HCT116 (cell line): ENCODE results near the gene FRAS1. TPM values are rescaled to one million over a fixed set of nuclear protein-coding genes. Genes with fewer than 3 reads are reported as not detected.

Experiments
- ATAC-seq: fragments of 200-7000 bp; cut with Tn5 transposase; 2 replicates; pipeline ENCODE4 v1.9.1; 2020; ENCODE audit warnings: mild to moderate bottlenecking, moderate library complexity
- BruUV-seq: library from RNA; stranded (reverse); fragments of 400-500 nt; replicated peaks from 2 replicates; lab custom pipeline; 2021; lab: Mats Ljungman, UMichigan
- CTCF ChIA-PET: fragments of 300-600 bp; sonication (Branson Sonifier 250); formaldehyde crosslinking; loops from one replicate; lab custom pipeline; 2021; ENCODE audit warnings: antibody characterized with exemption; lab: Charles Lee
- POLR2A ChIA-PET: fragments of 300-600, 350-600 bp; sonication (Branson Sonifier 250); formaldehyde crosslinking; loops from one replicate; lab custom pipeline; 2021; ENCODE audit warnings: antibody characterized with exemption; lab: Charles Lee
- RAD21 ChIA-PET, 2 experiments: fragments of 300-600 bp; sonication (Branson Sonifier 250); formaldehyde crosslinking; loops; one replicate each; lab custom pipeline; 2023; ENCODE audit warnings: low total read pairs in 2 of 2; ENCODE audit not compliant: uncharacterized antibody in 2 of 2, unreplicated experiment in 2 of 2, low non-redundant PET in 1 of 2; lab: Charles Lee
- DNase-seq: peaks from one replicate; pipeline ENCODE4 v3.0.0-alpha.2; 2010; ENCODE audit warnings: low read depth, low spot score
- H2AFZ ChIP-seq: fragments of 200-600 bp; shearing (Covaris generic), sonication (generic); 2 replicates; pipeline ENCODE4 v1.6.1; 2017; ENCODE audit warnings: low read depth, mixed run types, mixed read lengths, antibody characterized with exemption, low read length; ENCODE audit not compliant: poor library complexity, severe bottlenecking
- H3K27ac ChIP-seq: 2 replicates; pipeline ENCODE4 v1.5.1; 2012; ENCODE audit warnings: low read depth, low read length
- H3K27me3 ChIP-seq: fragments of 200-600 bp; sonication (generic); 2 replicates; pipeline ENCODE4 v1.6.1; 2016; ENCODE audit warnings: mixed run types, low read length, mixed read lengths; ENCODE audit not compliant: insufficient read depth
- H3K36me3 ChIP-seq, 2 experiments: fragments of 200-500 bp in 1 of 2; fragments of 200-600 bp in 1 of 2; sonication (Bioruptor generic) in 1 of 2; sonication (generic) in 1 of 2; 2 replicates each; pipeline versions ENCODE4 v1.5.1 to v1.6.1; 2014 to 2016; ENCODE audit warnings: low read length in 2 of 2, inconsistent platforms in 1 of 2, mixed read lengths in 1 of 2, mixed run types in 1 of 2; ENCODE audit not compliant: insufficient read depth in 2 of 2, control insufficient read depth in 1 of 2
- H3K4me1 ChIP-seq, 2 experiments: fragments of 200-600 bp in 1 of 2; sonication (generic) in 1 of 2; 2 replicates each; pipeline versions ENCODE4 v1.5.1 to v1.6.1; 2012 to 2017; ENCODE audit warnings: low read length in 2 of 2, inconsistent platforms in 1 of 2, mild to moderate bottlenecking in 1 of 2, mixed read lengths in 1 of 2, mixed run types in 1 of 2, moderate library complexity in 1 of 2; ENCODE audit not compliant: insufficient read depth in 2 of 2, control insufficient read depth in 1 of 2
- H3K4me2 ChIP-seq: fragments of 200-600 bp; sonication (generic); 2 replicates; pipeline ENCODE4 v1.6.1; 2017; ENCODE audit warnings: mixed run types, low read length, mixed read lengths
- H3K4me3 ChIP-seq, 2 experiments: fragments of 200-600 bp in 1 of 2; sonication (generic) in 1 of 2; replicated peaks in 1 of 2; 2 replicates each; pipeline ENCODE4 v1.5.1; 2011 to 2016; ENCODE audit warnings: low read length in 2 of 2, control low read depth in 1 of 2, low read depth in 1 of 2, mild to moderate bottlenecking in 1 of 2, mixed read lengths in 1 of 2, mixed run types in 1 of 2
- H3K79me2 ChIP-seq: fragments of 200-600 bp; sonication (generic); 2 replicates; pipeline ENCODE4 v1.6.1; 2017; ENCODE audit warnings: mild to moderate bottlenecking, mixed run types, low read length, moderate library complexity, mixed read lengths; ENCODE audit not compliant: insufficient read depth
- H3K9ac ChIP-seq: fragments of 200-600 bp; sonication (generic); 2 replicates; pipeline ENCODE4 v1.6.1; 2016; ENCODE audit warnings: low read length, mixed read lengths
- H3K9me2 ChIP-seq: fragments of 200-600 bp; sonication (generic), shearing (Covaris generic); 2 replicates; pipeline ENCODE4 v1.6.1; 2017; ENCODE audit warnings: mixed run types, mild to moderate bottlenecking, moderate library complexity; ENCODE audit not compliant: insufficient read depth
- H3K9me3 ChIP-seq, 2 experiments: fragments of 200-500 bp in 1 of 2; fragments of 200-600 bp in 1 of 2; sonication (Bioruptor generic) in 1 of 2; sonication (generic) in 1 of 2; 2 replicates each; pipeline ENCODE4 v1.6.1; 2014 to 2017; ENCODE audit warnings: low read length in 2 of 2, mixed read lengths in 2 of 2, inconsistent platforms in 1 of 2, low read depth in 1 of 2, mild to moderate bottlenecking in 1 of 2, mixed run types in 1 of 2, moderate library complexity in 1 of 2; ENCODE audit not compliant: control insufficient read depth in 1 of 2, insufficient read depth in 1 of 2
- H4K20me1 ChIP-seq: fragments of 200-600 bp; sonication (generic), shearing (Covaris generic); 2 replicates; pipeline ENCODE4 v1.6.1; 2017; ENCODE audit warnings: mixed run types, mild to moderate bottlenecking, moderate library complexity; ENCODE audit not compliant: insufficient read depth
- CTCF ChIP-seq, 3 experiments: fragments of 200-600 bp in 1 of 3; sonication (generic) in 1 of 3; IDR thresholded peaks in 2 of 3; conservative IDR thresholded peaks in 1 of 3; 2 replicates each; pipeline ENCODE4 v1.5.1; 2012 to 2017; ENCODE audit warnings: low read depth in 2 of 3, low read length in 2 of 3, antibody characterized with exemption in 1 of 3, borderline replicate concordance in 1 of 3, control low read depth in 1 of 3, mild to moderate bottlenecking in 1 of 3, mixed read lengths in 1 of 3, mixed run types in 1 of 3, moderate library complexity in 1 of 3; ENCODE audit not compliant: insufficient read depth in 1 of 3
- ELF1 ChIP-seq: IDR thresholded peaks from 2 replicates; pipeline ENCODE4 v1.6.1; 2012; ENCODE audit warnings: low read depth, borderline replicate concordance
- EZH2 ChIP-seq: fragments of 200-600 bp; sonication (generic); IDR thresholded peaks from 2 replicates; pipeline ENCODE4 v1.6.1; 2017; ENCODE audit warnings: antibody characterized with exemption, mixed run types
- EZH2phosphoT487 ChIP-seq: fragments of 200-600 bp; IDR thresholded peaks from 2 replicates; pipeline ENCODE4 v1.6.1; 2018; ENCODE audit warnings: antibody characterized with exemption, borderline replicate concordance
- FOSL1 ChIP-seq: IDR thresholded peaks from 2 replicates; pipeline ENCODE4 v1.6.1; 2012; ENCODE audit warnings: low read depth
- JUND ChIP-seq: IDR thresholded peaks from 2 replicates; pipeline ENCODE4 v1.6.1; 2012
- MAX ChIP-seq: IDR thresholded peaks from 2 replicates; pipeline ENCODE4 v1.6.1; 2012
- POLR2A ChIP-seq: IDR thresholded peaks from 2 replicates; pipeline ENCODE4 v1.7.0; 2011; ENCODE audit warnings: borderline replicate concordance; ENCODE audit not compliant: insufficient read depth, insufficient read length; ENCODE audit errors: extremely low read depth
- POLR2AphosphoS5 ChIP-seq: IDR thresholded peaks from 2 replicates; pipeline ENCODE4 v1.6.1; 2011; ENCODE audit warnings: mild to moderate bottlenecking, low read depth, low read length, moderate library complexity
- RAD21 ChIP-seq: IDR thresholded peaks from 2 replicates; pipeline ENCODE4 v1.6.1; 2012; ENCODE audit warnings: low read depth, mild to moderate bottlenecking
- REST ChIP-seq: IDR thresholded peaks from 2 replicates; pipeline ENCODE4 v1.6.1; 2012; ENCODE audit warnings: low read depth
- SIN3A ChIP-seq: IDR thresholded peaks from 2 replicates; pipeline ENCODE4 v1.6.1; 2012; ENCODE audit warnings: low read depth
- SP1 ChIP-seq: IDR thresholded peaks from 2 replicates; pipeline ENCODE4 v1.6.1; 2012; ENCODE audit warnings: low read depth
- SRF ChIP-seq: IDR thresholded peaks from 2 replicates; pipeline ENCODE4 v1.6.1; 2012; ENCODE audit warnings: low read depth
- TCF7L2 ChIP-seq: IDR thresholded peaks from 2 replicates; pipeline ENCODE4 v1.7.0; 2011; ENCODE audit warnings: borderline replicate concordance, inconsistent platforms; ENCODE audit not compliant: insufficient read depth, insufficient read length; ENCODE audit errors: extremely low read depth
- ZFX ChIP-seq: fragments of 450-650 bp; IDR thresholded peaks from 2 replicates; pipeline ENCODE4 v1.6.1; 2017
- ZNF274 ChIP-seq: fragments of 200-500 bp; sonication (Bioruptor generic); IDR thresholded peaks from 2 replicates; pipeline ENCODE4 v1.6.1; 2014; ENCODE audit warnings: mild to moderate bottlenecking, low read depth, low read length, inconsistent platforms
- intact Hi-C: fragments of 100-400 bp; cut with micrococcal nuclease; formaldehyde crosslinking; loops from 2 replicates; pipeline ENCODE4 v1.10.0; 2022
- total RNA-seq: library from RNA; stranded (reverse); gene quantifications from one replicate; pipeline ENCODE4 v1.2.1, GENCODE V29; 2021; ENCODE audit not compliant: unreplicated experiment
- TF ChIP-seq, protein P1 (sequence below): IDR thresholded peaks from 2 replicates; pipeline ENCODE4 v1.6.1; 2011; ENCODE audit warnings: mild to moderate bottlenecking, low read length, moderate library complexity; ENCODE audit not compliant: insufficient replicate concordance; ENCODE audit errors: extremely low read depth
- TF ChIP-seq, protein P2 (sequence below): IDR thresholded peaks from 2 replicates; pipeline ENCODE4 v1.6.1; 2012

Gene FRAS1
- total RNA-seq, 1 experiment from 2014 or later, result 33.5 TPM

DNA sequence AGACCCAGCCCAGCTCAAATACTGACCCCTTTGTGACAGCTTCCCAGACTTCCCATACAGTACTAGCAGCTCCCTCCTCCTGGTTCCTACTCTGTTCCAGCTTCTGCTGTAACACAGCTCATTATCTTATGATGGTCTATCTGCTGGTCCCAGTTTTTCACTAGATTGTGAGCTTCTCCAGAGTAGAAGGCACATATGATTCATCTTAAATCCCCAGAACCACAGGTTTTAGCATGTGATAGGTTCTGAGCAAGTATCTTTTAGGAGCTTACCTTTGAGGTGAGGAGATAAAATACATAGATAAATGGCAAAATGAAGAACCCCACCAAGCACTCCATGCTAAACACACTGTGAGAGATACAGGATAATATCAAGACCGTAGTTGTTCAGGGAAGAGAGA is 466.9 kb downstream of the FRAS1 start:
- Histone ChIP-seq H3K9me3 (no peaks in the 10 kb centered on the region), H3K27me3 (no peaks in the 10 kb centered on the region), H3K4me1 (peaks cover 0 to 9% of the 10 kb centered on the region in 2 experiments; a peak in 1 of 4 replicates), H3K4me2 (no peak overlapping the region), H2AFZ (no peak overlapping the region)
- ChIA-PET POLR2A (no interaction called here), RAD21 (no interaction called here)
- no peak for DNase-seq
- TF ChIP-seq RAD21, result no peak
- no peak for TF ChIP-seq EZH2
- TF ChIP-seq FOSL1, result no peak
- no peak for TF ChIP-seq POLR2AphosphoS5
- no peak for TF ChIP-seq ZFX
- no peak for TF ChIP-seq SRF
- TF ChIP-seq REST, result no peak
- TF ChIP-seq, protein P1, sequence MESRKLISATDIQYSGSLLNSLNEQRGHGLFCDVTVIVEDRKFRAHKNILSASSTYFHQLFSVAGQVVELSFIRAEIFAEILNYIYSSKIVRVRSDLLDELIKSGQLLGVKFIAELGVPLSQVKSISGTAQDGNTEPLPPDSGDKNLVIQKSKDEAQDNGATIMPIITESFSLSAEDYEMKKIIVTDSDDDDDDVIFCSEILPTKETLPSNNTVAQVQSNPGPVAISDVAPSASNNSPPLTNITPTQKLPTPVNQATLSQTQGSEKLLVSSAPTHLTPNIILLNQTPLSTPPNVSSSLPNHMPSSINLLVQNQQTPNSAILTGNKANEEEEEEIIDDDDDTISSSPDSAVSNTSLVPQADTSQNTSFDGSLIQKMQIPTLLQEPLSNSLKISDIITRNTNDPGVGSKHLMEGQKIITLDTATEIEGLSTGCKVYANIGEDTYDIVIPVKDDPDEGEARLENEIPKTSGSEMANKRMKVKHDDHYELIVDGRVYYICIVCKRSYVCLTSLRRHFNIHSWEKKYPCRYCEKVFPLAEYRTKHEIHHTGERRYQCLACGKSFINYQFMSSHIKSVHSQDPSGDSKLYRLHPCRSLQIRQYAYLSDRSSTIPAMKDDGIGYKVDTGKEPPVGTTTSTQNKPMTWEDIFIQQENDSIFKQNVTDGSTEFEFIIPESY, result no peak
- TF ChIP-seq CTCF (IDR thresholded peaks at IDR 0.05 in 2 of 3, conservative IDR thresholded peaks at IDR 0.05 in 1 of 3; ENCODE audit: borderline replicate concordance in 1 of 3, insufficient read depth in 1 of 3, low read depth in 2 of 3, low read length in 2 of 3), result no peak
- no peak for TF ChIP-seq SP1
- no peak for TF ChIP-seq ELF1
- no peak for TF ChIP-seq SIN3A
- TF ChIP-seq MAX, result no peak
- TF ChIP-seq EZH2phosphoT487, result no peak
- TF ChIP-seq, protein P2, sequence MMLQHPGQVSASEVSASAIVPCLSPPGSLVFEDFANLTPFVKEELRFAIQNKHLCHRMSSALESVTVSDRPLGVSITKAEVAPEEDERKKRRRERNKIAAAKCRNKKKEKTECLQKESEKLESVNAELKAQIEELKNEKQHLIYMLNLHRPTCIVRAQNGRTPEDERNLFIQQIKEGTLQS, result no peak
- TF ChIP-seq TCF7L2, result no peak
- TF ChIP-seq POLR2A, result no peak
- TF ChIP-seq ZNF274, result no peak
- no peak for TF ChIP-seq JUND
- TF ChIP-seq, all 23 proteins: peak for 0
- no peak overlapping the region for H3K9ac ChIP-seq
- no peak for ATAC-seq
- H4K20me1 ChIP-seq, result no peaks in the 10 kb centered on the region
- intact Hi-C loops, result no loop called here
- H3K27ac ChIP-seq, result no peak overlapping the region
- CTCF ChIA-PET, result no interaction called here
- H3K4me3 ChIP-seq, result no peak overlapping the region
- no peaks in the 10 kb centered on the region; a peak in 1 of 4 replicates for H3K36me3 ChIP-seq
- H3K9me2 ChIP-seq, result no peaks in the 10 kb centered on the region
- H3K79me2 ChIP-seq, result no peaks in the 10 kb centered on the region
- no TSS peak for BruUV-seq
